ENCODE results near the gene FMO3. TPM values are rescaled to one million over a fixed set of nuclear protein-coding genes. Genes with fewer than 3 reads are reported as not detected.

FMO3 gene
- total and polyA plus RNA-seq, 2 donors = 0.19 to 2.5 TPM

DNA sequence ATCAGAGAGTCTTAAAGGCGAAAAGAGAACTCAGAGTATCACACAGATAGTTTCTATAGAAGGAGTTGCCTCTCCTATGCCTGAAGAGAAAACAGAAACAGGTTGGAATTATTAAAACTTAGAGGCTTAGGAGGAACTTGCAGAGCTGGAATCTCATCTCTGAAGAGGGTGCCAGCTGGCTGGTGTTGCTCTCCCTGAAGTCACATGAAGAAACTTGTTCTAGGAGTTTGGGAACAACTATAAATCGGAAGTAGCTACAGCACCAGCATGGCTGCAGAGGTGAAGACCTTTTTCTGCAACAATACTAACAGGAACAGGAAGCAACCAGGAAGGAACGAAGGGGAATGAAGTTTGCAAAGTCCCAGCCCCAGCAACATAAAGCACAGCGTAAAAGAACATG lies 35.8 kb downstream of the FMO3 start:
- Histone ChIP-seq H3K36me3 (ENCODE audit: control insufficient read depth in 2 of 2, insufficient read depth in 2 of 2, low read length in 1 of 2) (no peaks in the 10 kb centered on the region), H3K4me1 (ENCODE audit: control insufficient read depth in 2 of 2, insufficient read depth in 2 of 2, low read length in 2 of 2) (no peaks in the 10 kb centered on the region), H3K4me3 (ENCODE audit: low read length in 2 of 2) (no peak overlapping the region), H3K27ac (ENCODE audit: low read depth in 1 of 2, low read length in 1 of 2) (no peak overlapping the region), H3K9me3 (ENCODE audit: control insufficient read depth in 2 of 2, insufficient read depth in 1 of 2, low read length in 1 of 2) (no peaks in the 10 kb centered on the region), H3K27me3 (ENCODE audit: control insufficient read depth in 2 of 2, insufficient read depth in 1 of 2, low read length in 1 of 2) (no peaks in the 10 kb centered on the region)
- no peak for DNase-seq (ENCODE audit: low read depth in 6 of 9, low spot score in 9 of 9)
- 64% methylated on average over 4 of the region's 4 CpGs for WGBS

GRCh38 chr1:171127099-171127498 lies 36.4 kb downstream of the FMO3 start:
- Histone ChIP-seq H3K9me3 (ENCODE audit: control insufficient read depth in 2 of 2, insufficient read depth in 1 of 2, low read length in 1 of 2) (no peaks in the 10 kb centered on the region), H3K4me3 (ENCODE audit: low read length in 2 of 2) (no peak overlapping the region), H3K27me3 (ENCODE audit: control insufficient read depth in 2 of 2, insufficient read depth in 1 of 2, low read length in 1 of 2) (no peaks in the 10 kb centered on the region), H3K4me1 (ENCODE audit: control insufficient read depth in 2 of 2, insufficient read depth in 2 of 2, low read length in 2 of 2) (no peaks in the 10 kb centered on the region), H3K36me3 (ENCODE audit: control insufficient read depth in 2 of 2, insufficient read depth in 2 of 2, low read length in 1 of 2) (no peaks in the 10 kb centered on the region), H3K27ac (ENCODE audit: low read depth in 1 of 2, low read length in 1 of 2) (no peak overlapping the region)
- 92% methylated on average over 1 of the region's 1 CpG for WGBS
- no peak for DNase-seq (ENCODE audit: low read depth in 6 of 9, low spot score in 9 of 9)

DNA sequence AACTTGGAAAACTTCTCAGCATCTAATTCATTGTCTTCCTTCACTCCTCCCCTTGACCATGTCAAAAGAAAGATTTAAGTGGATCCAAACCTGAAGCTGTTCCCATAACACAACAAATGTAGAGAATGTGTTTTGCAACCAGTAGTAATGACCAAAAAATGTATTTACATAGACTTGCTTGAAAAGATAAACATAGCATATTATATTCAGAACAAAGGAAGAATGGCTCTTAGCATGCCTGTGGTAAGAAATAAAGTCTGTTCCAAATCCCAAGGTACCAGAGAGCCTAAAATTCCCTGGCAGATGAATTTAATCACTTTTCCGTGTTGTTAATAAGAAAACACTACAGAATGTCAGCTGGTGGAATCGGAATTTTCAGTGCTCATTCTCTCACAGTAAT lies 36.8 kb downstream of the FMO3 start:
- no peaks in the 10 kb centered on the region for H3K36me3 ChIP-seq (ENCODE audit: control insufficient read depth in 2 of 2, insufficient read depth in 2 of 2, low read length in 1 of 2)
- no peak for DNase-seq (ENCODE audit: low read depth in 6 of 9, low spot score in 9 of 9)
- H3K27ac ChIP-seq (ENCODE audit: low read depth in 1 of 2, low read length in 1 of 2) = no peak overlapping the region
- 55% methylated on average over 2 of the region's 2 CpGs for WGBS
- no peaks in the 10 kb centered on the region for H3K9me3 ChIP-seq (ENCODE audit: control insufficient read depth in 2 of 2, insufficient read depth in 1 of 2, low read length in 1 of 2)
- H3K27me3 ChIP-seq (ENCODE audit: control insufficient read depth in 2 of 2, insufficient read depth in 1 of 2, low read length in 1 of 2) = no peaks in the 10 kb centered on the region
- no peak overlapping the region for H3K4me3 ChIP-seq (ENCODE audit: low read length in 2 of 2)
- H3K4me1 ChIP-seq (ENCODE audit: control insufficient read depth in 2 of 2, insufficient read depth in 2 of 2, low read length in 2 of 2) = no peaks in the 10 kb centered on the region

GRCh38 chr1:171128463-171128862 lies 37.8 kb downstream of the FMO3 start:
- no peak overlapping the region for H3K4me3 ChIP-seq (ENCODE audit: low read length in 2 of 2)
- H3K4me1 ChIP-seq (ENCODE audit: control insufficient read depth in 2 of 2, insufficient read depth in 2 of 2, low read length in 2 of 2) = no peaks in the 10 kb centered on the region

DNA sequence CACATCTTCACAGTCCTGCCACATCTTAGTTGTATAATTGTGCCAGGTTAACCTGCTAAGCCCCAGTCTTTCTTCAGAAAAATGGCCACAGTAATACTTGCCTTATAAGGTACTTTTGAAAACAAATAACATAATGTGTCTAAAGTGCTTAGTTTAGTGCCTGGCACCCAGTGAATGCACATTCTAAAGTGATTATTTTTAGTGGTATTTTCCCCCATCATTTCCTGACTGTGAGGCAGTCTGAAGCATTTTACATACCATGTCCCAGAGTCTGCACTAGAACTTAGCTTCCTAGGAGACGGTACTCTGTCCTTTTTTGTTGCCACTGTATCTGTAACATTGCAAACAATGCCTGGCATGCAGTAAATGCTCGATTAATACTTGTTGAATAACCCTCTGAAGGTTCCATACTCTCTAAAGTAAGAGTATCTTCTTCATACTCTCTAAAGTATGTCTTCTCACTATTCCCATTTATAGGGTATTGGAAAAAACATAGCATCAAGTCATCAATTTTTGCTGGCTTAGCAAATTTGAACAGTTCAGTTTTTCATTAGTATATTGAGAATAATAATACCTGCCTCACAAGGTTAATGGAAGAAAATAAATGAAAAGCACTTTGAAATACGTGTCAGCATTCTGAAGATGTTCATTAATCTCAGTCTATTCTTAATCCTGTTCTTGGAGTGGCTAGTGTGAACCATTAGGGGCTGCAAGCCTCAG lies 43.7 kb downstream of the FMO3 start:
- 66% methylated on average over 3 of the region's 3 CpGs for WGBS
- no peak for DNase-seq (ENCODE audit: low read depth in 6 of 9, low spot score in 9 of 9)
- Histone ChIP-seq H3K36me3 (ENCODE audit: control insufficient read depth in 2 of 2, insufficient read depth in 2 of 2, low read length in 1 of 2) (no peaks in the 10 kb centered on the region), H3K4me1 (ENCODE audit: control insufficient read depth in 2 of 2, insufficient read depth in 2 of 2, low read length in 2 of 2) (no peaks in the 10 kb centered on the region), H3K9me3 (ENCODE audit: control insufficient read depth in 2 of 2, insufficient read depth in 1 of 2, low read length in 1 of 2) (no peaks in the 10 kb centered on the region), H3K27ac (ENCODE audit: low read depth in 1 of 2, low read length in 1 of 2) (no peak overlapping the region), H3K27me3 (ENCODE audit: control insufficient read depth in 2 of 2, insufficient read depth in 1 of 2, low read length in 1 of 2) (no peaks in the 10 kb centered on the region), H3K4me3 (ENCODE audit: low read length in 2 of 2) (no peak overlapping the region)

More at GRCh38 chr1:171128463-171128862, 37.8 kb downstream of the FMO3 start:
- no peaks in the 10 kb centered on the region for H3K36me3 ChIP-seq (ENCODE audit: control insufficient read depth in 2 of 2, insufficient read depth in 2 of 2, low read length in 1 of 2)
- H3K9me3 ChIP-seq (ENCODE audit: control insufficient read depth in 2 of 2, insufficient read depth in 1 of 2, low read length in 1 of 2) = no peaks in the 10 kb centered on the region
- H3K27ac ChIP-seq (ENCODE audit: low read depth in 1 of 2, low read length in 1 of 2) = no peak overlapping the region
- H3K27me3 ChIP-seq (ENCODE audit: control insufficient read depth in 2 of 2, insufficient read depth in 1 of 2, low read length in 1 of 2) = no peaks in the 10 kb centered on the region
- DNase-seq (ENCODE audit: low read depth in 6 of 9, low spot score in 9 of 9) = no peak

DNA sequence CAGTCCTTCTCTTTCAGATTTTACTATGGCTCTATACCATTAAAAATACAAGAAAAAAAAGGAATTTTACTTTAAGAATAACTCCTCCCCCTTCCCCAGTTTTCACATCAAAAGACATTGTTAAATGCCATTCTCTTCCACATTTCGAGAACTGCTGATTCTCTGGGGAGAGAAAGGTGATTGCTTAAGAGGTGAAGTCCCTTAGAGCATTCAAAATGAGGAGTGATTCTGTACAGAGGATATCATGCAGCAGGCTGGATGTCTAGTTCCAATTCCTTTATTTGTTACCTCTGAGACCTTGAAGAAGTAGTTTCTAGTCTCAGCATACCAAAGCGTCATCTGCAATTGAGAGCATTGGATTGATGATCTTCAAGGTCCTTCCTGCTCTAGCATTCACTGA lies 46.9 kb downstream of the FMO3 start:
- H3K36me3 ChIP-seq (ENCODE audit: control insufficient read depth in 2 of 2, insufficient read depth in 2 of 2, low read length in 1 of 2) = no peaks in the 10 kb centered on the region
- H3K9me3 ChIP-seq (ENCODE audit: control insufficient read depth in 2 of 2, insufficient read depth in 1 of 2, low read length in 1 of 2) = no peaks in the 10 kb centered on the region
- H3K27ac ChIP-seq (ENCODE audit: low read depth in 1 of 2, low read length in 1 of 2) = no peak overlapping the region
- WGBS = 80% methylated on average over 2 of the region's 2 CpGs
- no peak for DNase-seq (ENCODE audit: low read depth in 6 of 9, low spot score in 9 of 9)
- H3K27me3 ChIP-seq (ENCODE audit: control insufficient read depth in 2 of 2, insufficient read depth in 1 of 2, low read length in 1 of 2) = no peaks in the 10 kb centered on the region
- H3K4me1 ChIP-seq (ENCODE audit: control insufficient read depth in 2 of 2, insufficient read depth in 2 of 2, low read length in 2 of 2) = no peaks in the 10 kb centered on the region
- no peak overlapping the region for H3K4me3 ChIP-seq (ENCODE audit: low read length in 2 of 2)

GRCh38 chr1:171138980-171139379 lies 48.3 kb downstream of the FMO3 start:
- H3K27me3 ChIP-seq (ENCODE audit: control insufficient read depth in 2 of 2, insufficient read depth in 1 of 2, low read length in 1 of 2) = no peaks in the 10 kb centered on the region
- no peaks in the 10 kb centered on the region for H3K4me1 ChIP-seq (ENCODE audit: control insufficient read depth in 2 of 2, insufficient read depth in 2 of 2, low read length in 2 of 2)
- no peaks in the 10 kb centered on the region for H3K36me3 ChIP-seq (ENCODE audit: control insufficient read depth in 2 of 2, insufficient read depth in 2 of 2, low read length in 1 of 2)
- 94% methylated on average over 2 of the region's 2 CpGs for WGBS
- no peak overlapping the region for H3K27ac ChIP-seq (ENCODE audit: low read depth in 1 of 2, low read length in 1 of 2)
- H3K9me3 ChIP-seq (ENCODE audit: control insufficient read depth in 2 of 2, insufficient read depth in 1 of 2, low read length in 1 of 2) = no peaks in the 10 kb centered on the region
- no peak overlapping the region for H3K4me3 ChIP-seq (ENCODE audit: low read length in 2 of 2)
- no peak for DNase-seq (ENCODE audit: low read depth in 6 of 9, low spot score in 9 of 9)

DNA sequence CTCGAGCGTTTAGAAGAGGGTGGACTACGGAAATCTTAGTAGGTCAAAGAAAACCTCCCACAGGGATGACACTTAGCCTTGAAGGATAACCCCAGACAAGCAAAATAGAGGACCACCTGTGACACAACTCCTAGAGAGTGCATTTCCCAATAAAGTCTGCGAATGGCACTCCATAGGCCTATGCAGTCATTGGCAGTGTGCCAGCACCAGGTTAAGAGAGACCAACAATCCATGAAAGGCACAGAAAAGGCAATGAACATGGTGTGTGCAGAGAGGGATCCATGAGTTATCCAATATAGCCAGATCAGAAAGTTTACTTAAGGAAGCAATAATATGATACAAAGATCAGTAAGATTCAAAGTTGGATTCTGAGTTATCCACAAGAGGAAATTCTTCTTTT lies 49.2 kb downstream of the FMO3 start:
- Histone ChIP-seq H3K27ac (ENCODE audit: low read depth in 1 of 2, low read length in 1 of 2) (no peak overlapping the region), H3K27me3 (ENCODE audit: control insufficient read depth in 2 of 2, insufficient read depth in 1 of 2, low read length in 1 of 2) (no peaks in the 10 kb centered on the region), H3K4me3 (ENCODE audit: low read length in 2 of 2) (no peak overlapping the region), H3K36me3 (ENCODE audit: control insufficient read depth in 2 of 2, insufficient read depth in 2 of 2, low read length in 1 of 2) (no peaks in the 10 kb centered on the region), H3K4me1 (ENCODE audit: control insufficient read depth in 2 of 2, insufficient read depth in 2 of 2, low read length in 2 of 2) (no peaks in the 10 kb centered on the region), H3K9me3 (ENCODE audit: control insufficient read depth in 2 of 2, insufficient read depth in 1 of 2, low read length in 1 of 2) (no peaks in the 10 kb centered on the region)
- WGBS = 86% methylated on average over 4 of the region's 4 CpGs
- no peak for DNase-seq (ENCODE audit: low read depth in 6 of 9, low spot score in 9 of 9)

- 86% methylated on average over 5 of the region's 5 CpGs for WGBS
- Histone ChIP-seq H3K4me1 (ENCODE audit: control insufficient read depth in 2 of 2, insufficient read depth in 2 of 2, low read length in 2 of 2) (no peaks in the 10 kb centered on the region), H3K27ac (ENCODE audit: low read depth in 1 of 2, low read length in 1 of 2) (no peak overlapping the region)
Measured at GRCh38 chr1:171140401-171140800, 49.7 kb downstream of the FMO3 start.

More at GRCh38 chr1:171140401-171140800, 49.7 kb downstream of the FMO3 start:
- Histone ChIP-seq H3K4me3 (ENCODE audit: low read length in 2 of 2) (no peak overlapping the region), H3K9me3 (ENCODE audit: control insufficient read depth in 2 of 2, insufficient read depth in 1 of 2, low read length in 1 of 2) (no peaks in the 10 kb centered on the region), H3K27me3 (ENCODE audit: control insufficient read depth in 2 of 2, insufficient read depth in 1 of 2, low read length in 1 of 2) (no peaks in the 10 kb centered on the region), H3K36me3 (ENCODE audit: control insufficient read depth in 2 of 2, insufficient read depth in 2 of 2, low read length in 1 of 2) (no peaks in the 10 kb centered on the region)
- DNase-seq (ENCODE audit: low read depth in 6 of 9, low spot score in 9 of 9) = no peak
